Mesenchymal stem cell (in vitro differentiated cells and primary cell): ENCODE results near the gene TTLL11.
"Not testable (repeated sequence)": the region's sequence is repeated elsewhere in the genome, so short reads cannot be mapped to it uniquely, and the experiment has no call there.

ENCODE experiments used
- DNase-seq: peaks from one replicate; pipeline ENCODE4 v3.0.0-alpha.2; 2013
- H2AFZ ChIP-seq: one replicate; pipeline ENCODE4 v1.6.1; 2013; ENCODE audit warnings: low read depth, mild to moderate bottlenecking, control low read depth, inconsistent platforms, low read length, moderate library complexity
- H2AK5ac ChIP-seq: 2 replicates; pipeline ENCODE4 v1.6.1; 2013; ENCODE audit warnings: low read length, moderate library complexity, mild to moderate bottlenecking, inconsistent platforms; ENCODE audit not compliant: severe bottlenecking
- H2BK120ac ChIP-seq: one replicate; pipeline ENCODE4 v1.6.1; 2013; ENCODE audit warnings: low read depth, mild to moderate bottlenecking, inconsistent platforms, low read length, moderate library complexity
- H2BK12ac ChIP-seq, 2 experiments: one replicate each; pipeline ENCODE4 v1.6.1; 2013; ENCODE audit warnings: inconsistent platforms in 2 of 2, low read length in 2 of 2, mild to moderate bottlenecking in 2 of 2, moderate library complexity in 2 of 2, control low read depth in 1 of 2
- H2BK15ac ChIP-seq: one replicate; pipeline ENCODE4 v1.6.1; 2013; ENCODE audit warnings: mild to moderate bottlenecking, low read depth, inconsistent platforms; ENCODE audit not compliant: poor library complexity, severe bottlenecking
- H2BK5ac ChIP-seq: 2 replicates; pipeline ENCODE4 v1.6.1; 2013; ENCODE audit warnings: low read depth, mild to moderate bottlenecking, low read length, control low read depth, inconsistent platforms; ENCODE audit not compliant: poor library complexity, severe bottlenecking
- H3K14ac ChIP-seq, 2 experiments: one replicate each; pipeline ENCODE4 v1.6.1; 2013; ENCODE audit warnings: inconsistent platforms in 2 of 2, low read length in 2 of 2, control low read depth in 1 of 2, mild to moderate bottlenecking in 1 of 2, moderate library complexity in 1 of 2
- H3K18ac ChIP-seq, 2 experiments: one replicate each; pipeline ENCODE4 v1.6.1; 2013; ENCODE audit warnings: inconsistent platforms in 2 of 2, low read length in 2 of 2, control low read depth in 1 of 2, low read depth in 1 of 2, mild to moderate bottlenecking in 1 of 2
- H3K23ac ChIP-seq, 2 experiments: one replicate each; pipeline ENCODE4 v1.6.1; 2013; ENCODE audit warnings: inconsistent platforms in 2 of 2, low read length in 2 of 2, mild to moderate bottlenecking in 2 of 2, moderate library complexity in 2 of 2, control low read depth in 1 of 2
- H3K27ac ChIP-seq: 2 replicates; pipeline ENCODE4 v1.5.1; 2013; ENCODE audit warnings: mild to moderate bottlenecking, moderate library complexity, low read length, control low read depth, inconsistent platforms; ENCODE audit not compliant: poor library complexity, severe bottlenecking
- H3K27me3 ChIP-seq, 2 experiments: 2 replicates each; pipeline versions ENCODE4 v1.6.1 to v1.7.0; 2013; ENCODE audit warnings: low read length in 2 of 2, mild to moderate bottlenecking in 2 of 2, moderate library complexity in 2 of 2, control low read depth in 1 of 2, inconsistent platforms in 1 of 2; ENCODE audit not compliant: control insufficient read depth in 1 of 2, insufficient read depth in 1 of 2
- H3K36me3 ChIP-seq, 2 experiments: 2 replicates each; pipeline versions ENCODE4 v1.6.1 to v1.7.0; 2013; ENCODE audit warnings: low read length in 2 of 2, control low read depth in 1 of 2, inconsistent platforms in 1 of 2, low read depth in 1 of 2, mild to moderate bottlenecking in 1 of 2; ENCODE audit not compliant: insufficient read depth in 2 of 2, control insufficient read depth in 1 of 2
- H3K4ac ChIP-seq, 2 experiments: one replicate each; pipeline ENCODE4 v1.6.1; 2013; ENCODE audit warnings: inconsistent platforms in 2 of 2, low read length in 2 of 2, mild to moderate bottlenecking in 2 of 2, moderate library complexity in 2 of 2, control low read depth in 1 of 2, low read depth in 1 of 2
- H3K4me1 ChIP-seq: 2 replicates; pipeline ENCODE4 v1.6.1; 2013; ENCODE audit warnings: low read depth, low read length, control low read depth; ENCODE audit not compliant: control insufficient read depth, insufficient read depth
- H3K4me2 ChIP-seq: 2 replicates; pipeline ENCODE4 v1.6.1; 2013; ENCODE audit warnings: low read length, mild to moderate bottlenecking, inconsistent platforms; ENCODE audit not compliant: poor library complexity, severe bottlenecking
- H3K4me3 ChIP-seq, 2 experiments: 2 replicates each; pipeline versions ENCODE4 v1.5.1 to v1.7.0; 2013; ENCODE audit warnings: low read length in 2 of 2, mild to moderate bottlenecking in 2 of 2, control low read depth in 1 of 2, low read depth in 1 of 2; ENCODE audit not compliant: insufficient read depth in 1 of 2
- H3K79me1 ChIP-seq: replicated peaks from 2 replicates; pipeline ENCODE4 v1.6.1; 2013; ENCODE audit warnings: mild to moderate bottlenecking, control low read depth, low read length, inconsistent platforms; ENCODE audit not compliant: poor library complexity, severe bottlenecking
- H3K9ac ChIP-seq: 2 replicates; pipeline ENCODE4 v1.7.0; 2013; ENCODE audit warnings: mild to moderate bottlenecking, low read length, moderate library complexity
- H3K9me3 ChIP-seq: 2 replicates; pipeline ENCODE4 v1.7.0; 2013; ENCODE audit warnings: mild to moderate bottlenecking, low read length; ENCODE audit not compliant: control insufficient read depth
- H4K8ac ChIP-seq: one replicate; pipeline ENCODE4 v1.6.1; 2013; ENCODE audit warnings: inconsistent platforms, mild to moderate bottlenecking, low read length, moderate library complexity
- H4K91ac ChIP-seq: one replicate; pipeline ENCODE4 v1.6.1; 2013; ENCODE audit warnings: mild to moderate bottlenecking, low read length, inconsistent platforms
- WGBS: methylation state at CpG from one replicate; pipeline ENCODE4 v1.1.7; 2013; ENCODE audit warnings: mixed read lengths; 5-methylcytosine and 5-hydroxymethylcytosine counted together

The TTLL11 gene

DNA sequence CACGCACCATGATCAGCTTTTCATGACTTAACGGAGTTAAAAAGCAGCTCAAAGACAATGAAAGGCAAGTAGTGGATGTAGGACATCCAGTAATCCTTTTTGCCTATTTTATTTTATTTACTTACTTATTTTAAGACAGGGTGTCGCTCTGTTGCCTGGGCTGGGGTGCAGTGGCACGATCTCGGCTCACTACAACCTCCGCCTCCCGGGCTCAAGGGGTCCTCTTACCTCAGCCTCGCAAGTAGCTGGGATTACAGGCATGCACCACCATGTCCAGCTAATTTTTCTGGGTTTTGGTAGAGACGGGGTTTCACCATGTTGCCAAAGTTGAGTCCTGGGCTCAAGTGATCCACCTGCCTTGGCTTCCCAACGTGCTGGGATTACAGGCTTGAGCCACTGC lies 292.7 kb downstream of the TTLL11 start:
- Histone ChIP-seq H2BK12ac (no peak overlapping the region), H3K27me3 (peaks cover 7 to 11% of the 10 kb centered on the region in 2 experiments), H3K14ac (no peak overlapping the region), H3K4me2 (no peak overlapping the region), H3K9me3 (no peaks in the 10 kb centered on the region), H3K36me3 (no peaks in the 10 kb centered on the region), H4K91ac (no peak overlapping the region), H3K4ac (no peak overlapping the region), H2BK5ac (no peak overlapping the region), H4K8ac (no peak overlapping the region), H3K27ac (no peak overlapping the region), H3K4me1 (no peaks in the 10 kb centered on the region), H2BK120ac (no peak overlapping the region), H3K4me3 (no peak overlapping the region), H2BK15ac (no peak overlapping the region), H3K9ac (no peak overlapping the region), H3K18ac (no peak overlapping the region), H2AFZ (no peak overlapping the region), H2AK5ac (no peak overlapping the region), H3K79me1 (no peaks in the 10 kb centered on the region), H3K23ac (no peak overlapping the region)
- no peak for DNase-seq
- 90% methylated on average over 8 of the region's 10 CpGs for WGBS

- no peak overlapping the region for H2AK5ac ChIP-seq
- no peak overlapping the region for H3K4me3 ChIP-seq
- no peaks in the 10 kb centered on the region for H3K9me3 ChIP-seq
- no peak overlapping the region for H3K14ac ChIP-seq
- H3K4me2 ChIP-seq = no peak overlapping the region
- H2BK120ac ChIP-seq = no peak overlapping the region
- no peak overlapping the region for H2BK15ac ChIP-seq
- H3K79me1 ChIP-seq = no peaks in the 10 kb centered on the region
- no peak for DNase-seq
- peaks cover 7 to 11% of the 10 kb centered on the region in 2 experiments for H3K27me3 ChIP-seq
- no peak overlapping the region for H3K27ac ChIP-seq
- H4K8ac ChIP-seq = no peak overlapping the region
- no peaks in the 10 kb centered on the region for H3K36me3 ChIP-seq
- no peak overlapping the region for H3K18ac ChIP-seq
- no peak overlapping the region for H3K23ac ChIP-seq
- H4K91ac ChIP-seq = no peak overlapping the region
- no peak overlapping the region for H3K9ac ChIP-seq
- WGBS = 81% methylated on average over 4 of the region's 5 CpGs
- no peak overlapping the region for H2AFZ ChIP-seq
- H2BK5ac ChIP-seq = no peak overlapping the region
- H2BK12ac ChIP-seq = no peak overlapping the region
- no peaks in the 10 kb centered on the region for H3K4me1 ChIP-seq
- H3K4ac ChIP-seq = no peak overlapping the region
Observed at GRCh38 chr9:121798941-121799340, 294.2 kb downstream of the TTLL11 start.

- 33% methylated on average over 1 of the region's 2 CpGs for WGBS
- H2AFZ ChIP-seq = no peak overlapping the region
- no peak overlapping the region for H3K9ac ChIP-seq
- H3K4me3 ChIP-seq = no peak overlapping the region
- H3K23ac ChIP-seq = no peak overlapping the region
- H2BK15ac ChIP-seq = no peak overlapping the region
- H3K4ac ChIP-seq = no peak overlapping the region
- H3K4me2 ChIP-seq = no peak overlapping the region
- DNase-seq = no peak
- H3K18ac ChIP-seq = no peak overlapping the region
- H4K8ac ChIP-seq = no peak overlapping the region
- no peak overlapping the region for H2AK5ac ChIP-seq
- H3K9me3 ChIP-seq = no peaks in the 10 kb centered on the region
- H2BK120ac ChIP-seq = no peak overlapping the region
- no peaks in the 10 kb centered on the region for H3K36me3 ChIP-seq
- no peak overlapping the region for H2BK12ac ChIP-seq
- H3K4me1 ChIP-seq = no peaks in the 10 kb centered on the region
- H3K27me3 ChIP-seq = peaks cover 0 to 5% of the 10 kb centered on the region in 2 experiments
- no peak overlapping the region for H2BK5ac ChIP-seq
- no peak overlapping the region for H4K91ac ChIP-seq
- no peak overlapping the region for H3K27ac ChIP-seq
- no peaks in the 10 kb centered on the region for H3K79me1 ChIP-seq
- H3K14ac ChIP-seq = no peak overlapping the region
Observed at GRCh38 chr9:121797081-121797480, 296.0 kb downstream of the TTLL11 start.

DNA sequence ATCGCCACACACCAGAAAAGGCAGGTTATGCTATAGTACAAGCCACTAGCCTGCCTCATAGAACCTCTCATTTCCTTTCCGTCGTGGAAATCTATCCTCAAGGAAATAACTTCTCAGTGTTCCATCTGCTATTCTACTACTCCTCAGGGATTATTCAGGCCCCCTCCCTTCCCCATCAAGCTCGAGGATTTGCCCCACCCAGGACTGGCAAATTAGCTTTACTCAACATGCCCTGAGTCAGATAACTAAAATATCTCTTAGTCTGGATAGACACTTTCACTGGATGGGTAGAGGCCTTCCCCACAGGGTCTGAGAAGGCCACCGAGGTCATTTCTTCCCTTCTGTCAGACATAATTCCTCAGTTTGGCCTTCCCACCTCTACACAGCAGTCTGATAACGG lies 298.8 kb downstream of the TTLL11 start:
- H3K9me3 ChIP-seq, H2BK15ac ChIP-seq, H3K14ac ChIP-seq, H2BK120ac ChIP-seq, H2AFZ ChIP-seq, H3K36me3 ChIP-seq, H2BK5ac ChIP-seq, H4K8ac ChIP-seq, H3K4me1 ChIP-seq, H3K9ac ChIP-seq, H4K91ac ChIP-seq, H3K27me3 ChIP-seq, H3K79me1 ChIP-seq, H3K4ac ChIP-seq, H3K18ac ChIP-seq, DNase-seq, H3K27ac ChIP-seq, H3K23ac ChIP-seq, H3K4me3 ChIP-seq, H2BK12ac ChIP-seq, H2AK5ac ChIP-seq, H3K4me2 ChIP-seq: not testable (repeated sequence)
- 70% methylated on average over 6 of the region's 6 CpGs for WGBS
